Hepatocyte (in vitro differentiated cells): ENCODE measurements around the gene CAMLG.

Experiments used
- EZH2phosphoT487 ChIP-seq: fragments of 200-600 bp; sonication (generic); IDR thresholded peaks from one replicate; pipeline ENCODE4 v1.6.1; 2018; ENCODE audit warnings: antibody characterized with exemption, mild to moderate bottlenecking, low read depth, moderate library complexity; ENCODE audit not compliant: unreplicated experiment, severe bottlenecking
- TF ChIP-seq, protein P1 (sequence below): fragments of 200-600 bp; sonication (generic); IDR thresholded peaks from 2 replicates; pipeline ENCODE4 v1.5.1; 2016; ENCODE audit warnings: antibody characterized with exemption, mild to moderate bottlenecking; ENCODE audit not compliant: poor library complexity

DNA sequence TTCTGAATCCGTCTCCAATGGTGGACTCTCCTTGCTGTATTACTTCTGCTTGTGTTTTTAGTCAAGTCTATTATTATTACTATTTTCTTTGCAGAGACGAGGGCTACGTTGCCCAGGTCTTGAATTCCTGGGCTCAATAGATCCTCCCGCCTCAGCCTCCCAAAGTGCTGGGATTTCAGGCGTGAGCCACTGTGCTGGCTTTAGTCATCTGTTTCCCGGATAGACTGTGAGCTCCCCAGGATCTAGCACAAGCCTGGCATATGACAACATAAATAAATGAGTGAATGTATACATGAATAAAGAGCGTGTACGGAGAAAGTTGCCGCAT is 19.8 kb downstream of the CAMLG start:
- TF ChIP-seq EZH2phosphoT487 = no peak
- TF ChIP-seq, protein P1, sequence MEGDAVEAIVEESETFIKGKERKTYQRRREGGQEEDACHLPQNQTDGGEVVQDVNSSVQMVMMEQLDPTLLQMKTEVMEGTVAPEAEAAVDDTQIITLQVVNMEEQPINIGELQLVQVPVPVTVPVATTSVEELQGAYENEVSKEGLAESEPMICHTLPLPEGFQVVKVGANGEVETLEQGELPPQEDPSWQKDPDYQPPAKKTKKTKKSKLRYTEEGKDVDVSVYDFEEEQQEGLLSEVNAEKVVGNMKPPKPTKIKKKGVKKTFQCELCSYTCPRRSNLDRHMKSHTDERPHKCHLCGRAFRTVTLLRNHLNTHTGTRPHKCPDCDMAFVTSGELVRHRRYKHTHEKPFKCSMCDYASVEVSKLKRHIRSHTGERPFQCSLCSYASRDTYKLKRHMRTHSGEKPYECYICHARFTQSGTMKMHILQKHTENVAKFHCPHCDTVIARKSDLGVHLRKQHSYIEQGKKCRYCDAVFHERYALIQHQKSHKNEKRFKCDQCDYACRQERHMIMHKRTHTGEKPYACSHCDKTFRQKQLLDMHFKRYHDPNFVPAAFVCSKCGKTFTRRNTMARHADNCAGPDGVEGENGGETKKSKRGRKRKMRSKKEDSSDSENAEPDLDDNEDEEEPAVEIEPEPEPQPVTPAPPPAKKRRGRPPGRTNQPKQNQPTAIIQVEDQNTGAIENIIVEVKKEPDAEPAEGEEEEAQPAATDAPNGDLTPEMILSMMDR = no peak
